Stimulated activated CD4-positive, alpha-beta T cell treated with anti-CD3 and anti-CD28 coated beads, Interleukin-1b, Interleukin-23, amount 100 ng/mL, for 4 hours (primary cell): ENCODE data around the gene RIMBP2.

Source experiments
- DNase-seq, 2 donors: peaks; one replicate each; pipeline ENCODE4 v3.0.0-alpha.2; 2020; ENCODE audit warnings: low read depth in 2 of 2

RIMBP2 gene

DNA sequence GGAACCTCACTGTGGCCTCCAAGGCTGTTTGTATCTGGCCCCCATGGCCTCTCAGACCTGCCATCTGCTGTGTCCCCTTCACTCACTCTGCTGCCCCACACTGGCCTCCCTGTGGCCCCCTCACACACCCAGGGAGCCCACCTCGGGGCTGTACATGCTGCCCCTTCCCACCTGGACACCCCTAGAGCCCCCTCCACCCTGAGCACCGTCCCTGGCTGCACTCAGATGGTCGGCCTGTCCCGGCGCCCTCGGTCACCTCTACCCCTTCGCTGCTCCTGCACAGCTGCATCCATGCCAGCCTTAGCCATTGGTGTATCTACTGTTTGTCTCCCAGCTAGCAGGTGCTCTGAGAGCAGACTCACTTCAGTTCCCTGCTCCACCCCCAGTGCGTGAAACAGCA lies 144.4 kb downstream of the RIMBP2 start:
- DNase-seq: no peak

GRCh38 chr12:130571089-130571488 lies 145.0 kb downstream of the RIMBP2 start:
- DNase-seq: no peak

GRCh38 chr12:130569521-130569920 lies 146.6 kb downstream of the RIMBP2 start:
- DNase-seq: no peak

- DNase-seq: no peak
These were observed 147.6 kb downstream of the RIMBP2 start for GRCh38 chr12:130568501-130568900.

GRCh38 chr12:130568041-130568440 lies 148.1 kb downstream of the RIMBP2 start:
- no peak for DNase-seq

GRCh38 chr12:130566446-130567155 lies 149.5 kb downstream of the RIMBP2 start:
- DNase-seq: no peak

- no peak for DNase-seq
These were observed 150.9 kb downstream of the RIMBP2 start for GRCh38 chr12:130565189-130565588.

- no peak for DNase-seq
These were observed 152.8 kb downstream of the RIMBP2 start for GRCh38 chr12:130563323-130563722.

GRCh38 chr12:130562716-130563115 lies 153.4 kb downstream of the RIMBP2 start:
- no peak for DNase-seq

- DNase-seq: no peak
These were observed 155.8 kb downstream of the RIMBP2 start for GRCh38 chr12:130560321-130560720.

DNA sequence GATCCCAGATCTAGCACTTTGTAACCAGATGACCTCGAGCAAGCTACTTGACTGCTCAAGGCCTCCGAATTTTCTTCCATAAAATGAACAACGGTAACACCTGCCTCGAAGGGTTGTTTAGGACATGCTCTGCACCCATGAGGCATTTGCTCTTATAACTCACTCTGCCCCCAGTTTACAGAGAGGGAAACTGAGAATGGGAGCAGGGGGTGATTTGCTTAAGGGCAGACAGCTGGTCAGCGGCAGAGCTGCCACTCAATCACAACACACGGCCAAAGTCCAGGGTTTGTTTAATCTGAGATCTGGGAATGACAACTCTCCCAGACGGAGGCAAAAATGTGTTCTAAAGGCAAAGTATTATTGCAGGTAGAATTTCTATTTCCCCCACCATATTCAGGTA lies 156.3 kb downstream of the RIMBP2 start:
- no peak for DNase-seq

- no peak for DNase-seq
These were observed 158.0 kb downstream of the RIMBP2 start for GRCh38 chr12:130557886-130558765.

GRCh38 chr12:130557201-130557600 lies 158.9 kb downstream of the RIMBP2 start:
- no peak for DNase-seq

GRCh38 chr12:130556486-130557055 lies 159.5 kb downstream of the RIMBP2 start:
- no peak for DNase-seq

DNA sequence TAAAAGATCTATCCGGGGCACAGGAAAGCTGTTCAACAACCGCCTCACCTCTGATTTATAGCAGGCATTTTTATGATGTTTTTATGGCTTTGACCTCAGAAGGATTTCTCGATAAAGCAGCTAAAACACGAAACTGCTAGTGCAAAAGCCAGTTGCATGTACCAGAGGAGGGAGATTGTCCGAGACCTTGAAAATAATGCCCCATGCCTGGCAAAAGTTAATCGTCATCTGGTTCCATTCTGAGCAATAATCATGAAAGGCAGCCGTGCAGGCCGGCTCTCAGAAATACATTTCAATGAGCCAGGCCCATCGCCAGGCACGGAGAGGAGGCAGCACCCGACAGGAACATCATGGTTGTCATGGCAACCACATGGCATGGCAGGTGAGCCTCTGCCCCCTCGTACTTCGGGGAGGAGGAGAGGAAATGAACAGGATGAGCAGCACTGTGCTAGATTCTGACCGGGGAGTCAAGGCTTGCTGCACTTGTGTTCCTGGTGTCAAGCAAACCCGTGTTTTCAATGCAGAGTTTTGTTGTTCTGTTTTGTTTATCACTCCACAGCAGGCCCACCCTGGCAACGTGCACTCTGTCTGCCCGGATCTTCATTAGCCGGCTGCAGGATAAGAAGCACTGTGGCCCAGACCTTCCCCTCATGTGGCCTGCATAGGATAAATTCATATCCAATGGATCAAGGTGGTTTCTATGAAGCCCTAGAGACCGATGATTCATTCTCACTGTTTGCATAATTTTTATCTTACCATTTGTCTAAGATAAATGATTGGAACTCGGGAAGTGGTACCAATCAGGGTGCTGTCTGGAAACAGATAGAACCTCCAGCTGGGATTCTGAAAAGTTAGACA lies 160.2 kb downstream of the RIMBP2 start:
- no peak for DNase-seq

- DNase-seq: no peak
These were observed 160.9 kb downstream of the RIMBP2 start for GRCh38 chr12:130555221-130555620.

DNA sequence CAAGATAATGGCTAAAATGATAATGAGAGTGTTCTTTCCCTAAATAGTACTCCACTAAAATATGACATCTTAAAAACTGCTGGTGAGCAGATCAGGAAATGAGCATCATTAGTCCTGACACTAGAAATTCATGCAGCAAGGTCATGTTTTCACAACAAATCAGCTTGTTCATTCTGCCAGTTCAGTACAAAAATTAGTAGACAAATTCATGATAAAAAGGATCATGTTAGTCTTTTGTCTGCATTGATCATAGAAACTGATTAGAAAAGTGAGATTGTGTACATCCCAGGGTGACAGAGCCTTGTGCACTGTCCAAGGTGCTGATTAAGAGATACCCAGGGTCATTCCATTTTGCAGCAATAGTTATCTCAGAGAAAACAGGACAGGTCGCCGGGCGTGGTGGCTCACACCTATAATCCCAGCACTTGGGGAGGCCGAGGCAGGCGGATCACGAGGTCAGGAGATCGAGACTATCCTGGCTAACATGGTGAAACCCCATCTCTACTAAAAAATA lies 163.6 kb downstream of the RIMBP2 start:
- DNase-seq: no peak

- DNase-seq: no peak
These were observed 166.7 kb downstream of the RIMBP2 start for GRCh38 chr12:130549361-130549760.

DNA sequence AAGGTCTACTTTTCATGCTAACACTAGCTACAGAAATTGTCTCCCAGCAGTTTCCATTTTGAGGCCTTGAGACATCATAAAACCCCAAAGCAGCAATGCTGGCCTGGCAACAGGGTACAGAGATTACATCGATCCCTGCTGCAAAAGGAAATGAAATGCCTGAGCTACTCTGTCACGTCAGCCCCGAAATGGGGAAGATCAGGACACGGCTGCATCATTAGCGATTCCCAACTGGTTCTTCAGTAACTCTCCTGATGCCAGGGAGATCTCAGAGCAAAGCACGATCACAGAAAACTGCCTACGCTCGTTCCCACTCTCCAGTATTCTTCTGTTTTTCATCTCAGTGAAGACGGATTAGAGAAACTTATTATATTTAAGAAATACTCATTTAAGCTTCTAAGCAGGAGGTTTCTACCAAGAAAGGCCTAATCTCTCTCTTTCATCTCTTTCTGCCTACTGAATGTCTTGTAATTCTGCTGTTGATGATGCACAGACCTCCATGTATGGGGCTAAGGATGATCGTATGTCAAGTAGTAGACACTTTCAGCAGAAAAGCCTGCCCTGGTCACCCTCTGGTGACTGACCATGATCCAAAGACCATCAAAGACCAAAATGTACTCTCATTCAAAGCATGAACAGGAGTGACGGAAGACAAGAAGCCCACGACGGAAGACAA lies 168.5 kb downstream of the RIMBP2 start:
- DNase-seq: no peak

GRCh38 chr12:130546494-130546893 lies 169.6 kb downstream of the RIMBP2 start:
- DNase-seq: no peak

DNA sequence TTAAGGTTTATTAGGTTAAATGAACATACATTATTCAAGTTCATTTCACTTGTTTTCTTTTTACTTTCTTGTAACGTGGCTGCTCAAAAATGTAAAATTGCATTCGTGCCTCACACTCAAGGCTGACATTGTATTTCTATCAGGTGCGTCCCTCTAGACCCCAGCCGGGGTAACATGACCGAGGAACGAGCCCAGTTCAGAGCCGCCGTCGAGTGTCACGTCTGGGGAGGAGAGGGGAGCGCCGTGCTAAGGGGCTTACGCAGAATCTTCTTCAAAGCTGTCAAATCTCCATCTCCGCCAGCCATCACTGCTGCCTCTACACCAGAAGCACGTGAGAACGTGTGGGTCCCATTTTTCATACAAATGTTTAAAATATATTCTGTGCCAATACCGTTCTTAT lies 170.6 kb downstream of the RIMBP2 start:
- no peak for DNase-seq
